HG03159 (cell line): Measurements from ENCODE around the gene ZNF556.
"Not testable (repeated sequence)": the region's sequence is repeated elsewhere in the genome, so short reads cannot be mapped to it uniquely, and the experiment has no call there.

ENCODE experiments used
- ATAC-seq: cut with Tn5 transposase; IDR thresholded peaks from one replicate; pipeline ENCODE4 v1.9.1; 2021; ENCODE audit warnings: mild to moderate bottlenecking, moderate library complexity; ENCODE audit not compliant: unreplicated experiment

Gene ZNF556

GRCh38 chr19:2903326-2903725 is 36.2 kb downstream of the ZNF556 start:
- not testable (repeated sequence) for ATAC-seq

GRCh38 chr19:2905918-2906519 is 38.9 kb downstream of the ZNF556 start:
- ATAC-seq, result no peak

GRCh38 chr19:2906631-2907195 is 39.6 kb downstream of the ZNF556 start:
- no peak for ATAC-seq

GRCh38 chr19:2912306-2912705 is 45.2 kb downstream of the ZNF556 start:
- no peak for ATAC-seq

GRCh38 chr19:2917275-2918184 is 50.4 kb downstream of the ZNF556 start:
- ATAC-seq, result no peak

DNA sequence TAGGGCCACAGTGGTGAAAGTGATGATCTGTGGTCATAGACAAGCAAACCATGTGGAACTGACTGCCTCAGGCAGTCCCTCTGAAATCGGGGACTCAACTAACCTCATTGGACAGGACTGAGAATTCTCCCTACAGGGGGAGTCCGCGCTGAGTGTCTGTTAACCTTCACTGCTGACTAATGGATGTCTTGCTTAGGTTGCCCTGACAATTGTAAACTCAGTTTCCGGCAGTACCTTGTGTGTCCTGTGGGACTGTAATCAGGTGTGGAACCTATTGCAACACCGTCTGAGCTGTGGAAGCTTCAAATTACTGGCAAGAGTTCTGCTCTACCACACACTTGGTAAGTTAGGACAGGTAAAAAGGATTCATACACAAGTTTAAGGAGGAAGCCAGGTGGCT is 55.9 kb downstream of the ZNF556 start:
- no peak for ATAC-seq

GRCh38 chr19:2923510-2923909 is 56.4 kb downstream of the ZNF556 start:
- no peak for ATAC-seq

GRCh38 chr19:2926341-2927031 is 59.4 kb downstream of the ZNF556 start:
- ATAC-seq, result no peak

GRCh38 chr19:2927032-2927430 is 59.9 kb downstream of the ZNF556 start:
- no peak for ATAC-seq
